GOT3 (cell line): ENCODE results near the gene PLAGL1.
"Not testable (repeated sequence)": the region's sequence is repeated elsewhere in the genome, so short reads cannot be mapped to it uniquely, and the experiment has no call there.

Experiments used
- DNase-seq: peaks from one replicate; lab custom pipeline; 2025; ENCODE audit warnings: mixed read lengths; lab: John Stamatoyannopoulos, UW

Gene PLAGL1

DNA sequence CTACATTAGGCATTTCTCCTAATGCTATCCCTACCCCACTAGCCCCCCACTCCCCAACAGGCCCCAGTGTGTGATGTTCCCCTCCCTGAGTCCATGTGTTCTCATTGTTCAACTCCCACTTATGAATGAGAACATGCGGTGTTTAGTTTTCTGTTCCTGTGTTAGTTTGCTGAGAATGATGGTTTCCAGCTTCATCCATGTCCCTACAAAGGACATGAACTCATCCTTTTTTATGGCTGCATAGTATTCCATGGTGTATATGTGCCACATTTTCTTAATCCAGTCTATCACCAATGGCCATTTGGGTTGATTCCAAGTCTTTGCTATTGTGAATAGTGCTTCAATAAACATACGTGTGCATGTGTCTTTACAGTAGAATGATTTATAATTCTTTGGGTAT, 1.6 kb upstream of the PLAGL1 start:
- not testable (repeated sequence) for DNase-seq

DNA sequence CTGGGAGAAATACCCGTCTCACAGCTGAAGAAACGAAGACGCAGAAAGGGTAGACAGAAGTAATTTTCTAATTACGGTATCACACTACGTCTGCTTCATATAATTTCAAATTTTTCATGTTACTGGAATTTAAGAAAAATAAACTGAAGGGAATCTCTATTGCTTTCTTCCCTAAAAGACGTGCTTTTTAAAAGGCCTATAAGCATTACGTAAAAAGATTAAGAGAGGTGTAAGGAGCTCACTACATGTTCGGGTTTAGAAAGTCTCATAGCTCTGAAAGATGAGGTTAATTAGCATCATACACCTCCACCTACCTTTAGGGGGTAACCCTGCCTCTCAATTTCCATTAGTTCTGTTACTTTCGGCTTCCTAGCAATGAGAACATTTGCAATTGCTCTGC, 787 bp upstream of the PLAGL1 start:
- no peak for DNase-seq

DNA sequence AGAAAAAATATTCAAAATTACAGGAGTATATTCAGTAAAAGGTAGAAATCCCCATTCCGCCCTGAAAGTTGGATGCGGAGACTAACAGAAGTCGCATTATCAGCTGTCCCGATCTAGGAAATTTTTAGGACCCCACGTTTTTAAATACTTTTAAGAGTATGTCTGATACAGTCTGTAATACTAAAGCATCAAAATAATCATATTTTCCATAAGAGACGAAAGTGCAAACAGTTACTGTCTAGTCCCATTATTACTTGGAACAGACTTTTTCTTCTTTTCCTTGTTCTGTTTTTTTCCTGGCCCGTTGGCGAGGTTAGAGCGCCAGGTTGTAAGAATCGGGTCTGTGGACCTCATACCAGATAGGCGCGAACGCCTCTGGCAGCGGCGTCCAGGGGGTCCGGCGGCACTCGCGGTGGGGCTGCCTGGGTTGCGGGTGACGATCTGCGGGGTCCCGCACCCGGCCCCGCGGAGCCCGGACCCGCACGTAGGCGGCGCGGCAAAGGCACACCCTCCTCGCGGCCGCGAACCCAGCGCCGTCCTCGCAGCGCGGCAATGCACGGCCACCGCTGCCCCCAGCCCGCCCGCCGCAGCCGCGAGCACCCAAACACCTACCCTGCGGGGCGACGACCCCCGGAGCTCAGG, 460 bp downstream of the PLAGL1 start:
- no peak for DNase-seq

DNA sequence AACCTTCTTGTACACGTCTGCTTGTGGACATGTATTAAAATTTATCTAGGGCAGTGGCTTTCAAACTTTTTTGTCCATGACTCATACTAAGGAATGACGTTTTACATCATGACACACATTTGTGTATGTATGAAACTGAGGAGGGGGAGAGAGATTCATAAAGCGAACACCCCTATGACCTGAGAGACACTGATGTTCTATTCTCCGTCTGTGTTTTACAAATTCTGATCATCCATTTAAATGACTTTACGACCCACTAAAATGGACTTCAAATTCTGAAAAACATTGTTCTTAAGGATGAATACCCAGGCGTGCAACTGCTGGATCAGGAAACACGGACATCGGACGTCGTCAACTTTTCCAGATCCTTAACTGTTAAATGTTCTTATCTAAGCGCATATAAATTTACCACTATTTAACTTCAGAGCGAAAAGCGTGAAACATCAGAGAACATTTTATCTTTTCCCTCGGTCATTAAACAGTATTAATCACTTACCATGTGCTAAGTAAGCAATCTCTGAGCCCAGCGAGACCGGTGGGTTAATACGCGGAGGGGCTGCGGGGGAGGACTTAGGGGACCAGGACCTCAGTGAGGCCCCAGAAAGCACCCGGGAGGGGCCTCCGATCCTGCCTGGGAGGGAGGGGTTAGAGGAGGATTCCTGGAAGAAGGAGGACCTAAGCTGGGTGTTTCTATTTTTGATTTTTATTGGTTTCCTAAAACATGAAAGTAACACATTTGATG, 1.2 kb downstream of the PLAGL1 start:
- no peak for DNase-seq

DNA sequence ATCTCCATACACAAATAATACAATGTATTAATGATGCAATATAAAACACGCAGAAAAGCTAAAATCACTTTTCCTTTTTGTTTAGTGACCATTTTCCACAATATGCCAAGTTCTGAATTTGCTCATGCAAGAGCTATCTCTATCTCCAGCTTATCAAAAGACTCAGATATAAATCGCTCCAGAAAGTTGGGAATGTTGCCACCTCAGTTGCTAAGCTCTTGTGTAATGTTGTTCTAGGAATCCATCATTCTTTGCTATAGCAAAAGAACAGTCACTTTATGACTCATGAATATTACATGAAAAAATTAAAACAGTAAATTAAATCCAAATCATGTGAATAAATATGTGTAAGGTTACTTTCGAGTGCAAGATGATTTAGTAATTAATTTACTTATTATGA, 8.7 kb downstream of the PLAGL1 start:
- no peak for DNase-seq

DNA sequence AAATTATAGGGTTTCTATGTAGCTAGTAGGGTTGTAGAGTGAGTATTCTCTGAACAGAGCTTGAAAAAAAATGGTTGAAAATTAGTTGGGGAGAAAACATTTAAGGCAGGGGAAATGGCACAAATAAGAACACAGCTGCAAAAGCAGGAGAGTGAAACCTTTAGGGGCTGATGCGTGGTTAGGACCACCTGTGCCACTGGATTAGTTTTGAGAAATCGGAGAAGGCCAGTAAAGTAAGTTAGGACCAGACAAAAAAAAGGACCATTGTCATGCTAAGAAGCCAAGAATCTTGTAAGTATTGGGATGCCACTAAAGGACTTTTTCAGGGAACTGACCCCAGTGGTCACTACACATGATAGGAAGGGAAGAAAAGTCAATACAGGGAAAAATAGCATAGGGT, 9.4 kb downstream of the PLAGL1 start:
- no peak for DNase-seq

DNA sequence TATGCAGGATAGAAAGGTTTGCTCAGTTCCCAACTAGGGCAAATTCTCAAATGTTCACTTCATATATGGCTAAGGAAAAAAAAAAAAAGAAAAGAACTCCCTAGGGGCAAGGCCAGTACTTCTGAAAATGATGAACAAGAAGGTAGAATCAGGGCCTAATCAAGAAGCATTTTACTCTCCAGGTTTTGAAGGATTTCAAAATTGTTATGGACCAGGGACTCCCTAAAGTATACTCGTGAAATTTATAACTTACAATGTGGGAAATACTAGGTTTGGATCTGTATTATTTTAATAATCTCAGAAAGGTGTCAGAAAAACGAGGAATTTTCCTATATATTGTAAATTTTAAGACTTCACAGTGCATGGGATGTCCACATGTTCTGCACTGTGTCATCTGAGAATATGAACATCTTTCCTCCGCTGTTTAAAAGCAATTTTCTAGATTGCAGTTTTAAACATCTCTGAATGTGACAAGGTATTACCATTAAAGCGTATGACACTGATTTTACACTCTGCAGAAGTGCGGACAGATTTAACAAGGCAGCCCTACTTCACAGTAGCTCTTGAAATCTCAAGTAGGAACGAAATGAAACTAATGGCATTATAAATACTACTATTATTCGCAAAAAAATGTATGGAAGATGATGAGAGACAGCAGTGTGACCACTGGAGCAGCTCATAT, 14.0 kb downstream of the PLAGL1 start:
- no peak for DNase-seq

DNA sequence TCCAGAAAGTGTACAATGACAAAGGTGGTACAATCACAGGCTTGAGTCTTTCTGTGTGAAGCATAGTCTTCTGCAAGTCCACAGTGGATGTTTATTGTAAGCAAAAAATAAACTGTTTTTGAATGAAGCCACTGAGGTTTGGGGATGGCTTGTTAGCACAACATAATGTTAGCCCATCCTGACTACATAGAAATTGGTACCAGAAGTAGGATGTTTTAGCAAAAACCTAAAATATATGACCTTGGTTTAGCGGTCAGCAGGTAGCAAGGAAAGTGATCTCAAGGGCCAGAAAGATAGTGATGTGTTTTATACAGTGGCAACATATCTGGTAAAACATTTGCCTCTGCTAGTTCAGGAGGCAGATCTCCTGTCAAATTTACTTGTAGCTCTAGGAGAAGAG, 15.8 kb downstream of the PLAGL1 start:
- DNase-seq, result no peak

DNA sequence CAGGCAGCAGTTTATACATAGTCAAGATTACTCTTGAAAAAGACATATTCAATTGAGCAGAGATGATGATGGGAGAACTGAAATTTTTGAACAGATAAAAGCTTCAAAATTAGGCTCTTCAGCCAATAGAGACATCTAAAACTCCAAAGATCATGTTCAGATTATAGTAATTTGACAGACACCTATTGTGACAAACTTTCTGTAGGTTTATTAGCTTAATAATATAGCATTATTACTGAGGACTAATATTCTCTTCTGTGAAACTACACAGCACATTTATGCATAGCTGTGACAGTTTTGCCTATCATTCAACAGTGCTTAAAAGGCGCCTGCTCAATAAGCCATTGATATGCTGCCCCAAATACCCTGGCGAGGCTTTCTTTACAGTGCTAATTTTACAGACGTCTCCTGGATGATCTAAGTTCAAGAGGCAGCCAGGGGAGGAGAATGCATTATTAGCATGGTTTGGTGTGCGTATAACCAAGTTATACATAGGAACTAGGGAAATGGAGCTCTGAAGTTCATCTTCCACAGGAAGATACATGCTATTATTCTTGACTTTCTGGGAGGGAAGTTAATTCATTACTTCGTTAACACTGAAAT, 21.5 kb downstream of the PLAGL1 start:
- no peak for DNase-seq

DNA sequence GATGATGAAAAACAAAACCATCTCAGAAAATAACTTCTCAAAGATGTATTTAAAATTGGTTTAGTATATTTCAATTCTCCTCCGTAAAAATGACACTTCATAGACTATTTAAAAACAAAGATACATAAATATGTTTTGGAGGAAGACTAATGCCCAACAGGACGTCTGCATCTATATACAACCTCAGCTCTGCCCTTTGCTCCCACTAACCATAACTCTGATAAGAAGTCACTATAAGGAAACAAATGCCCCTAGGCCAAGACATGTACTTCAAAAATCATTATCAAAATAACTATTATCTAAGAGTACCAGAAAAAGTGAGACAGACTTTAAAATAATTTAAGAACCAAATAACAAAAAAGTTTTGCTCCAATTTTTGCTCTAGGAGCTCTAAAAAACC, 23.4 kb downstream of the PLAGL1 start:
- DNase-seq, result no peak

DNA sequence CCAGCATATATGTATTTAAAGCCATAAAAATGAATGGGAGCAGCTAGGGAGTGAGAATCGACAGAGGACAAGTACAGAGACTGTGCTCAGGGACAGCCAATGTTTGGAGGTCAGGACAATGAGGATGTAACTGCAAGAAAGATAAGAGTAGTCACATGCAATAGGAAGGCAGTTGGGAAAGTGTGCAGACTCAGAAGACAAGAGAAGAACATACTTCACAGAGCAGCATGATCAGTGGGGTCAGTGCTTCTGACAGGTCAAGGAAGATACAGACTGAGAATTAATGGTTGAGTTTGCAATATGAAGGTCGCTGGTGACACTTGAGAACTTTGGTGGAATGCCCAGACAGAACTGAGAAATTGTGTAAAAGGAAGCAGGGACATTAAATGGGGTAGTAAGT, 25.1 kb downstream of the PLAGL1 start:
- no peak for DNase-seq

DNA sequence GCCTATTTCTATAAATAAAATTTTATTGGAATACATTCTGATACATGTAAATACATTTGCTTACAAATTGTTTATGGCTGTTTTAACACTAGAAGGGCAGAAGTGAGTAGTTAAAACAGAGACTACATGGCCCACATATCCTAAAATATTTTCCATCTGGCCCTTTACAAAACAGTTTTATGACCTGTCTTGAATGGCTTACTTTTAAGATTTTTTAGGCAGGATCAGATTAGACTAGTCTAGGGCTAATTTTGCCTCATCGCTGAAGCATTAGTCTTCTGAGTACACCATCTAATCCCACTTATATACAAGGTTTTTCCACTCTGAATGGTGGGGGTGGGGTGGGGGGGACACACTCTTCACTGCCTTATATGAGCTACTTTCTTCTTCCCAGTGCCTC, 27.1 kb downstream of the PLAGL1 start:
- no peak for DNase-seq

DNA sequence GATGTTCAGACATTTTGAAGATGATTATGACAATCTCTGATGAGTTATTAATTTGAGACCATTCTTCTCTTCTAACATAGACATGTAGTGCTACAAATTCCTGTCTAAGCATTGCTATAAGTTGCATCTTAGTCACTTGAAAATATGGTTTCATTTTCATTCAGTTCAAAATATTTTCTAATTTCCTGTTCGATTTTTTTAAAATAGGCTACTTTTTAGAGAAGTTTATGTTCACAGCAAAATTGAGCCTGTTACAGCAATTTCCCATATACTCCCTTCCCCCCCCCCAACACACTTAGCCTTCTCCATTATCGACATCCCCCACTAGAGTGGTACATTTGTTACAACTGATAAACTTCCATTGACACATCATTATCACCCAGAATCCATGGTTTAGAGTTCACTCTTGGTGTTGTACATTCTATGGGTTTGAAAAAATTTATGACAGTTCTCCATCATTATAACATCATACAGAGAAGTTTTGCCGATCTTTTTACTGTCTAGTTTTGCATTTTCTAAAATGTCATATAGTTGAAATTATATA, 31.2 kb downstream of the PLAGL1 start:
- DNase-seq, result no peak

DNA sequence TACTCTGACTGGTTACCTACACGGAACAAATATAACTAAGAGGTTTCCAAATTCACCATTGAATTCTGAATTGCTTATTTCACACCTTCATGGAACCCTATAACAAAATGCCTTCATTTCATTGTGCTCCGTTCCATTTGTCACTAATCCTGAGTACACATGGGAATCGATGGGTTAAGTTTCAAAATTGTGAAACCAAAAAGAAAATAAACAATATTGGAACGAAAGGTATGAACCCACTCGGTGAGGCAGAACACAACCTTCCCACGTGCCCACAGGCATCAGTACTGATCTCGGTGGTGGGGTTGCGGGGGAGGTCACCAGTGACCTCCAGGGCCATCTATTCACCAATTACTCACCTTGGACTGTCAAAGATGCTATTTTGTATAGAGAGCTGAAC, 34.0 kb downstream of the PLAGL1 start:
- DNase-seq, result no peak

DNA sequence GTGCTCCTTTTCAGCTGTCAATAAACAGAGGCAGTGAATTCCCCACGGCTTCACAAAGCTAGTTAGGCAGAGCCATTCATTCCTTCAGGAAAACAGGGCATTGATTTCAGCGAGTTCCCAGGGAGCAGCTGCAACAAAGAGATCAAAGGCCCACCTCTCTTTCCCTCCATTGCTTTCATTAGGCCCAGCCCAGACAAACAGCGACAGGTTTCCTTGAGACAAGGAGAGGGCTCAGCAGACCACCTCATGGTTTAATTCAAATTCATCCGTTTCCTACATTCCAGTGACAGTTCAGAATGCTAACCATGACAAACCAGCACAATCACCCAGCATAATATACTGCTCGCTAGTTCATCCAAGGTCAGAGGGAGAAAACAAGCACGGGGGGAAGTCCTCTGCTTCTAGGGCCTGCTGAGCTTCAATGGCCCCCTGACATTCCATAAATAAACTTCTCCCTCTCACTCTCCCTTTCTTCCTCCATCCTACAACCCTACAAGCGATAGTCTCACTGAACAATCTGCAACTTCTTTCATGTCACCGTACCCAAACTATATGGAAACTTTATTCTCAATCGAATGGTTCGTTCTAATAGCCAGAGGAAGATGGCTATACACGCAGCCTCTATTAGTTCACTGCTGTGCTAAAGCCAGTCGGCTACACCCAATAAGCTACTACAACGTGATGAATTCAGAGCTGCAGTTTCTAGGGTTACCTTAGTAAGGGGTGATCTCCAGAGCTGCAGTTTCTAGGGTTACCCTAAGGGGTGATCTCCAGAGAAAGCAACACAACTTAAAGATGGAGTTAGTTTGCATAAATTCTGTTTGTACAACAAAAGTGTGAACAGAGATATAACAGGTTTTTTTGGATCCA, 34.7 kb downstream of the PLAGL1 start:
- DNase-seq, result no peak

DNA sequence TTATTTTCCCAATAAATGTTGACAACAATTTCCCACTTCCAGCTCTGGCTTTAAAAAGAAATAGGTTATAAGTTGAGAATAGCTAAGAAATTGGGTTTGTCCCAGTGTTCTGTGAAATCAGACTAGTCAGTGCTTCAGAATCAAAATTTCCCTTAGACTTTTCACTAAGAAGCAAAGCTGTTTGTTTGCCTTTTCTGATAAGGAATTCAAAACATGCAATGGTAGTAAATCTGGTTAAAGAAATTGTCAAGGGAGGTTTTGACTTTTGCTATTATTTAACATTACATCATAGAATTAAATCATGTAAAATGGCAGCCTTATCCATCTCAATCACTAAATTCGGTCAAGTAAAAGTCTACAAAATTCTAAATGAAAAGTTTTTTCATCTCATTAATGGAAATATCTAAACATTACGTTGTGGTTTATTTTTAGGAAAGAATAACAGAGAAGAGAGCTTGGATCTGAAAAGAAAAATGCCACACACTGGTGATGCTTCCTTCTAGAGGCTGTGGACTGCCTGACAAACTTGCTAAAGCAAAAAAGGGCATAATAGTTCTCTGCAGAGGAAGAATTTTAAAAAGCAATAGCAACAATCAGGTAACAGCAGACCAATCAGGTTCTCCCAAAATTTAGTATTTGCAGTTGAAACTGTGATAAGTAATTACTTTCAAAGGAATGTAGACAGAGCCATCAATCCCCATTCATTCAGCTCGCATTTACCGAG, 36.4 kb downstream of the PLAGL1 start:
- no peak for DNase-seq

DNA sequence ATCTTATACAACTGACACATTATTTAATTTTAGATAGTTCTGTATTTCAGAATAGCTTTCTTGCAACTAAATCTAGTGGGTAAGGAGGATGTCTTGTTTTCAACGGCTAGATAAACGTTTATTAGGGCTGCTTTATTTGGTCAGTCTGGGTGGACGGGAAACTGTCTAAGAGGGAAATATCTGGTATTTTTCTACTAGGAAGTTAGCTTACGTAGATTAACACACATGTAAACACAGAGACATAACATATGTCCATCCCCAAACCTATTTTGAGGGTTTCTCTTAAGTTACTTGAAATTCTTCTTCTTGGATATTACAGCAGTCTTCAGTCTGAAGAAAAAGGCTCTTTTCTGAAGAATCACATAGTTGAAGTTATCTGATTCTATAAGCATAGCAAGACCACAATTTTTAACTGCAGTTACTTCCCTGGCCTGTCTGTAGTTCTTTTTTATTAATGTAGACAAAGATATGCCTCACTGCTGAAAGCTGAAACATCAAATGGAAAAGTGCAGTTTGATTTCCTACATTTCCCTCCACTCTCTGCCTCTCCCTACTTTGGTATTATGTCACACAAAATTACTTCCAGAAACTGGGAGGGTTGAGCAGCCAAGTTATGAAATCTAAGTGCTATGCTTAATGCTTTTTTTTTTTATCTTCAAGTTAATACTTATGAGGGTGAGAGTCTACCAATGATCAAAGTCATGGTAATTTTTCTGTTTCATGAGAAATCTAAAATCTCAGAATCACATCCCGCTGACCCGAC, 37.4 kb downstream of the PLAGL1 start:
- DNase-seq, result no peak

DNA sequence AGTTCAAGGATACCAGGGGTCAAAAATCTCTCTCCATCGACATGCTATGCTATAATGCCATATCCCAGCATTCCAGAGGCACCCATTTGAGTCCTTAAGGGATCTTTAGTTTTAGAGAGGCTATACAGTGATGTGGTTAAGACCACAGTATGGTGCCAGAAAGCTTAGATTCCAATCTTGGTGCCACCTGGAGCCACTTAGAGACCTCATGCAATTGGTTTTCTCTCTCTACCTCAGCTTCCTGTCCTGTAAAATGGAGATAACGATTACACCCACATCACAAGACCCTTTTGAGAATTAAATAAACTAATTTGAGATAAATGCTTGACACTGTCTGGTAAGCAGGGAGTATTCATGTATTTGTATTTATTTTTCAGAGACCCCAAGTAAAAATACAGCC, 39.0 kb downstream of the PLAGL1 start:
- no peak for DNase-seq

DNA sequence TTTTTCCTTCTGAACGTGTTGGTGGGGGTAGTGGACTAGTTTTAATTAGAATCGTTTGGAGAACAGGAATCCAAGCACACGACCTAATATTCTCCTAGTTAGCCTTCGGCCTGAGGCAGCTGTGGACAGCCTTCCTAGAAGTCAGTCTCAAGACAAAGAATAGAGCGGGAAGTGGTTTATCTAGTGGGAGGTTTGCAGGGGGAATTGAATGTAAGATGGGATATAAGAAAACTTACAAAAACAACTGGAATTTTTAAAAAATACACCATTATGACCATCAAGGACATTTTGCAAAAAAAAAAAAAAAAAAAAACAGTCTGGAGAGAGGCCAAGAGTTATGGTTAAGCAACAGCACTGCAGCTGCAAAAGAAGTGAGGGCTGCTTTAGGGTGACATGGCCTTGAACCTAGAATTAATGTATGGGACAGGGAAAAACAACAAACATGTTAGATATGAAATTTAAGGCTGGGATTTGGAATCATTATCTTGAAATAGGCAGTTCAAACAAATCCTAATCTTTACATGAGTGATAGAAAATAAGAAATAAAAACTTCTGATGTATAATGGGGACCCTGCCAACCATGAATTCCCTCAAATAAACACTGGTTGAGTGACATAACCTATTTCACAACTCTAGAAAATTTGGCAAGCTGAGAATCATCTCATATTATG, 40.2 kb downstream of the PLAGL1 start:
- no peak for DNase-seq

DNA sequence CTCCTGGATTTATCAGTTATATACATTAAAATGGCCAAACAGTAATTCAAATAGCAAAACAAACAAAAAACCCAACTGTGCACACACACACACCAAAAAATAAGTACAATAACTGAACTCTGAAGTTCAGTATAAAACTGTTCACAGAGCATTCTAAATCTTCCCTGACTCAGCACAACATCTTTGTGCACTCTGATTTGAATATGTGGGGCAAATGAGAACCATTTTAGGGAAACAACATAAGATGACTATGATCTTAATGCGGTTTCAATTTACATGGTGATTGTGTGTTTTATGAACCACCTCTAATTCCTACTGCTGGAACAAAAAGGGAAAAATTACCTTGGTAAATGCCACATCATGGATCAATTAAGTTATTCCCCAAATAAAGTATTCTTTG, 41.7 kb downstream of the PLAGL1 start:
- DNase-seq, result no peak
